DMS79 (cell line): Measurements from ENCODE around the gene LAMA3.

Source experiments
- DNase-seq: peaks from one replicate; lab custom pipeline; 2025; lab: John Stamatoyannopoulos, UW

LAMA3 gene

GRCh38 chr18:23853448-23854195 is 164.4 kb downstream of the LAMA3 start:
- no peak for DNase-seq

DNA sequence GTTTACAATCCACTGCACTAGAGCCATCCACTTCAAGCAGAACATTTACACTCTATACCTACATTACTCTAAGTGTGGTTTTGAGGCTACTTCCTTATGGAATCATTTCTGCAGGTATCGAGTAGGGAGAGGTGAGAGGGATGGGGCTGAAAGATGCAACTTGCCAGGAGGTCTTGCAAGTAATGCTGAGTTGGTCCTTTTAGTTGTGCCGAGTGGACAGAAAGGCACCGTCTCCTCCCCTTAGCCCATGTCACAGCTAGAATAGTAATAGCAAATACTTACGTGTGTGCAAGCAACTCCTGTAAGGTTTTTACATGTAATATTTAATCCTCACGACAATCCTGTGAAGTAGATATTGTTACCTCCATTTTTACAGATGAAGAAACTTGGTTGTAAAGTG is 166.5 kb downstream of the LAMA3 start:
- no peak for DNase-seq

DNA sequence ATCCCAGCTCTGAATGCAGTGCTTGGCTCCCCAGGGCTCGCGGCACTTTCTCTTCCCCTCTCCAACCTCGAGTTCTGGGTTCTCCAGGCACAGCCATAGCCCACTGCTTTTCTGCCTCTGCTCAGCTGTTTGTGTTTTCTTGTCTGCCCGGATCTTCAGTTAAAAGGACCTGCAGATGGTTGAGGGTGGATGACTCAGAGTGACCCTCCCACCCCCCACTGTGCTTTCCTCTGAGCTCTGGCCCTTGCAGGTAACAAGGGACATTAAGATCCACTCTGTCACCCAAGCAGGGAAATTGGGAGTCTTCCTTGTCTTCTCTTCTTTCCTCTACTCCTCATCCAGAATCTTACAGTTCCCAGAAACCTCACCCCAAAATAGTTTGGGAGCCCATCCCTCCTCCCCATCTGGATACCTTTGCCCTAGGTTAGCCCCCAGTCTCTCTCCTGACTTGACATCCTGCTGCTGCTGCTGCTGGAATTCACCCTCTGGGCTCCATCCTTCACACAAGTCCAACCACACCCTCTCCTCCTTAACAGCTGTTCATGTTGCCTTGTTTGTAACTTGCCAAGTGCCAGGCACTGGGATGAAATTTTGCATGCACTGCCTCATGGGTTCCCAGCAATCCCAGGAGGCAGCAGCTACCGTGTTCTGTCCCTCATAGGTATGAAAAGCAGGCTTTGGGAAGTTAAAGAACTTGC is 167.4 kb downstream of the LAMA3 start:
- no peak for DNase-seq

DNA sequence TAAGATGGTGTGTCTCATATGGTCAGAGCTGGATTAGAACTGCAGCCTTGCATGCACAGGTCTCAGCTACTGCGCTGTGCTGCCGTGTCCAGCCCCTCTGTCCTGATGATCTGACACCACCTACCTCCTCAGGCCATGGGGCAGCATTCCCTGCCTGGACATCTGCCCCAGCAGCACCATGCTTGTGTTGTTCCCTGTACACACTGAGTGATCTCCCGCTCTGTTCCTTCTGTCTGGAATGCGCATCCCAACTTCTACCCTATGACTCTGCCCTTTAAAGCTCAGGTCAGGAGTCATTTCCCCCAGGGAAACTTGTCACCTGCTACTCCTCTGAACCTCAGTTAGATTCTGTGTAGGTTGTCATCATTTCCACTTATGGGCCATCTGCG is 167.9 kb downstream of the LAMA3 start:
- no peak for DNase-seq

DNA sequence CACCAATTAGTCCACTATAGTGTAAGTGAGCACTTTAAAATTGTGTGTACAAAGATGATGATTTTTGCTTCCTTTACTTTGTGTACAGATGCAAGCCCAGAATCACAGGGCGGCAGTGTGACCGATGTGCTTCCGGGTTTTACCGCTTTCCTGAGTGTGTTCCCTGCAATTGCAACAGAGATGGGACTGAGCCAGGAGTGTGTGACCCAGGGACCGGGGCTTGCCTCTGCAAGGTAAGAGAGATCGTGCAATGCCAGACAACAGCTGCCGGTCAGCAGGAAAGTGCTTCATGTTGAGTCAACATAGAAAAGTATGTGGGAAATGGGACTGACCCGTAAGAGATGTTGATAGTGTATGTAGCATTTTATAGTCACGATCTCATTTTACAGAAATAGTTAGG is 168.5 kb downstream of the LAMA3 start:
- DNase-seq: no peak

- DNase-seq: no peak
These were observed 170.4 kb downstream of the LAMA3 start for GRCh38 chr18:23859466-23860336.

DNA sequence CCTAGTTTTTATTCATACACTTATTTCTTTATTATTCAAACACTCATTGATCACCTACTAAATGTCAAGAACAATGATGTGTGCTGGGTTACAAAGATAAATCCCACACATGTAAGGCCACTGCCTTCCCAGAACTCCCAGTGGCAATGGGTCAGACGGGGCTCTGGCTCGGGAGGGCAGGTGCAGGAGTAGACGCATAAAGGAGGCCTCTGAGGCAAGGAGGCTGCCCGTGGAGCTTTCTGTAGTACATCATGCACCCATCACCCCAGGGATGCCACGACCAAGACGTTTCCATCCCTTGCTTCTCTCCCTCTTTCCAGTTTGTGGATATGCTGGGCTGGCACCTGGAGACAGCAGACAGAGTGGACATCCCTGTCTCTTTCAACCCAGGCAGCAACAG is 172.1 kb downstream of the LAMA3 start:
- DNase-seq: no peak

DNA sequence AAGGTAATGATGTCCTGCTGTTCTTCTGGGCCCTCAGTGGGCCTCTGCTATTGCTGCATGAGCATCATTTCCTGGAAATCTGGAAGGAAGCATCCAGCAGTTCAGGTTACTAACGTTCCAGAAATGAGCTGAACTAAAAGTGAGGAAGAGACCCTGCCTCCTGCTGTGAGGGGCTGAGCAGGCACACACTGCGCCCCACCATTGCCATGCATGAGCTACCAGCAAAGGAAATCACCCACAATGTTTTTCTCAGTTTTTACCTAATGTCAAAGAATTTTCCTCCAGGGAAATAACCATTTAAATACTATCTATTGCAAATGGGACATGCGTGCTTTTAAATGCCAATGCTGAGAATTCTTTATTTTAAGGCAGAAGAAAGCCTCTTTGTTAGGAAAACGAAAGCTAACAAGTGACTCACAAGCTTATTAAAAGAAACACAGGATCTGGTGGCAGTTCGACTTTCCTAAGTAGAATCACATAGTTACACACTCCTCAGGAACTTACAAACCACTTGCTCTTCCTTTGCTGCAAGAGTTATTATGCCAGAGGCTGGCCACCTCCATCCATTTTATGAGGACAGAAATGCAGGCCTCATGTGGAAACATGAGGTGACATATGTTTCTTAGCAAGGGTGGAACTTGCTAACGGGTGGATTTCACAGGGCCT is 172.7 kb downstream of the LAMA3 start:
- no peak for DNase-seq

DNA sequence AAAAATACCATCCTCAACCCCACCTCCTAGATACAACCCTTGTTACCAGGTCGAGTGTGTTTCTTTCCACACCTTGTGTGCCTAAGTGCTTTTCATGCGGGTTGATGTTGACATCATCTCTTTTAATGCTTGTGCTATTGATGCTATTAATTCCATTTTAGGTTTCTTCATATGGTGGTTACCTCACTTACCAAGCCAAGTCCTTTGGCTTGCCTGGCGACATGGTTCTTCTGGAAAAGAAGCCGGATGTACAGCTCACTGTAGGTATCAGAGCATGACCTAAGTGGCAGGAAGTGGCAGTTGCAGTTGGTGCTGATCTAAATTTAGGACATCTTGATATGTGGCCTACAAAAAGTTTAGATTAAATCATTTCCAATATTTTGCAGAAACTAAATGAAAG is 175.4 kb downstream of the LAMA3 start:
- no peak for DNase-seq

GRCh38 chr18:23867006-23867405 is 177.8 kb downstream of the LAMA3 start:
- DNase-seq: no peak

DNA sequence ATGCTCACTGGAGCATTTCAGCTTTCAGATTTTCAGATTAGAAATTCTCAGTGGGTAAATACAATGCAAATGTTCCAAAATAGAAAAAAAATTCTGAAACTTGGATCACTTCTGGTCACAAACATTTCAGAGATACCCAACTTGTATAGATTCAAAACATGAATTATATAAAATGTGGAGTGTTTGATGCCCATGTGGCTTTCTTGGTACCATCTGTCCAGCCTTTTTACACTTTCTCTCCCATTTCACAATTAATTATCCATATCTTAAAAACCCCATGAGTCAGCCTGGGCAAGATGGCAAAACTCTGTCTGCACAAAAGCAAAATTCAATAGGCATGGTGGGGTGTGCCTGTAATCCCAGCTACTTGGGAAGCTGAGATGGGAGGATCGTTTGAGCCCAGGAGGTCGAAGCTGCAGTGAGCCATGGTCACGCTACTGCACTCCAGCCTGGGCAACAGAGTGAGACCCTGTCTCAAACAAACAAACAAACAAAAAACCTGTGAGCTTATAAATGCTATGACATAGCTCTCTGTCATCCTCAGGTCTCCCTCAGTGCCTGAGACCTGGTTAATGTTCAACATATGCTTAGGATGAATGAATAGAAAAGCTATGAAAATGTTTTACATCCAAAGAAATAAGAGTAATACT is 179.0 kb downstream of the LAMA3 start:
- DNase-seq: no peak

DNA sequence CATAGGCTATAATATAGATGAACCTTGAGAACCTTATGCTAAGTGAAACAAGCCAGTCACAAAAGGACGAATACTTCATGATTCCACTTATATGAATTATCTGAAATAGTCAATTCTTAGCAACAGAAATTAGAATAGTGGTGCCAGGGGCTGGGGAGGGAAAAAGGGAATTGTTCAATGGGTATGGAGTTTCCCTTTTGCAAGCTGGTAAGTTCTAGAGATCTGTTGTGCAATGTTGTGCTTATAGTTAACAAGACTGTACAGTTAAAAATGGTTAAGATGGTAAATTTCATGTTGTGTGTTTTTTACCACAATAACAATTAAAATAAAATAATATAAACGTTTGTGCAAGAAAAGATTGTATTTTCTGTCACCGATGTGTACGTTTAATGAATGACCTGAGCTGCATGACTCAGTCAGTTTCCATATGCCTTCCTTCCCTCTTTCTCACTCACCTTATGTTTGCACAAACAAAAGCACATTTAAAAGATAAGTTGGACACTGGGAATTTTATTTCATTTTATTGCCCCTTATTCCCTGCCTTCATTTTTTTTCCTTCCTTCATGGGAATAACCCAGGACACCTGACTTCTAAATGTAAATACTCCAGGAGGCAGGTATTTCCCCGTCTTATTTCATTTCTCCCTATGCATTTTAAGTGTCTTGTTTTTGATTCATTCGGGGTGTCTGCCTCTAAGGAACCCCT is 181.6 kb downstream of the LAMA3 start:
- DNase-seq: no peak

- no peak for DNase-seq
These were observed 182.2 kb downstream of the LAMA3 start for GRCh38 chr18:23871410-23871809.

GRCh38 chr18:23872701-23873550 is 183.7 kb downstream of the LAMA3 start:
- DNase-seq: no peak

DNA sequence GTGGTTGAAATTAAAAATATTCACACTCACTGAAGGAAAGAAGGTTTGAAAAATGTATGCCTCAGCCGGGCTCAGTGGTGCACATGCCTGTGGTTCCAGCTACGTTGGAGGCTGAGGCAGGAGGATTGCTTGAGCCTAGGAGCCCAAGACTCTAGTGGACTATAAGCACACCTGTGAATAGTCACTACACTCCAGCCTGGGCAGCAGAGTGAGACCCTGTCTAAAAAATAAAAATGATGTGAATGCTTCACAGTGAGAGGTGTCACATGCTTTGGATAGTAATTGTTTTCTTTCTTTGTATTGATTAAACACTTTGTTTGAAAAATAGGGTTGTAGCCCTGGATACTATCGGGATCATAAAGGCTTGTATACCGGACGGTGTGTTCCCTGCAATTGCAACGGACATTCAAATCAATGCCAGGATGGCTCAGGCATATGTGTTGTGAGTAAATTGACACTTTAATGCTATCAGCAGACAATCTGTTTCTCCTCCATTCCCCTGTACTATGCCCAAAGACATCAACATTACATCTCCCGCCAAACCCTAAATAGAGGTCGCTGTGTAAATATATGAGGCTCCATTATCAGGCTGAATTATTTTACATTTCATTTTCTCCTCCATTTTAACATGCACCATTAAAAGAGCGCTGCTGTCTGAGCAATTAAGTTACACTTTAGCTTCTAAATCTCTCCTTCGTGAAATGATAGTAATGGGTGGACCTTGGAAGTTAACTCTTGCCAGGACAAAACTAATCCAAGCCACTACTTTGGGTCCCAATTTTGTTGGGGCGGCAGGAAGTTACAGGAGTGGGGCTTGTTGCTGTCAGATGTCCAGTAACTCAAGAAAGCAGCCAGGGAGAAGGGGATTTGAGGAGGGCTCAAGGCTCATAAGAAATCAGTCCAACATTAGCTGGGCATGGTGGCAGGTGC is 187.0 kb downstream of the LAMA3 start:
- DNase-seq: no peak

DNA sequence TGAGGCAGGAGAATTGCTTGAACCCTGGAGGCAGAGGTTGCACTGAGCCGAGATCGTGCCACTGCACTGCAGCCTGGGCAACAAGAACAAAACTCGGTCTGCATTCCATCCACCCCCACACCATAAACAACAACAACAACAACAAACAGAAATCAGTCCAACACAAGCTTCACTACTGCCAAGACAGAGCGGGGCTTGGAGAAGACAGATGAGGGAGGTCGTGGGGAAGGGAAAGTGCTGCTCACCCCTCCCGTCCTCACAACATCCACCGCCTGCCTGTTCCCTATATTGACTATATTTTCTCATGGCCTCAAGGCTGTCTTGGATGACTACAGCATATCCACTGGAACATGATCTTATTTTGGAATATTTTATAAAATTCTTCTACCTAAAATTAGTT is 187.7 kb downstream of the LAMA3 start:
- no peak for DNase-seq

DNA sequence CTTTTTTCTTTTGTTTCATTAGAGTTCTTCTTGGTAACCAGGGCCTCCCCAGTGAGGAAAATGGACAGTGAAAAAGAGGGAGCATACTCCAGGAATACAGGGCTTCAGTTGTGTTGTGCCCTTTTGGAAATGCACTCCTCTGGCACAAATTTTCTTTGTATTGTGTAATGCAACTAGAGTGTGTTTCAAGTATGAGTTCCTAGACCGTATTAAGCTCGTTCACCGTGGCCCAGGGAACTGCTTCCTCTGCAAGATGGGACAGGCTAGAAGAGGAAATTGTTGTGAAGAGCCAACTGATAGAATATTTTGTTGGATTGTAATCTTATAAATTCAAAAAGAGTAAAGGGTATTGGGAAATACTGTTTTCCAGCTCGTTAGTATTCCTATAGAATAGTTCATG is 188.1 kb downstream of the LAMA3 start:
- no peak for DNase-seq

DNA sequence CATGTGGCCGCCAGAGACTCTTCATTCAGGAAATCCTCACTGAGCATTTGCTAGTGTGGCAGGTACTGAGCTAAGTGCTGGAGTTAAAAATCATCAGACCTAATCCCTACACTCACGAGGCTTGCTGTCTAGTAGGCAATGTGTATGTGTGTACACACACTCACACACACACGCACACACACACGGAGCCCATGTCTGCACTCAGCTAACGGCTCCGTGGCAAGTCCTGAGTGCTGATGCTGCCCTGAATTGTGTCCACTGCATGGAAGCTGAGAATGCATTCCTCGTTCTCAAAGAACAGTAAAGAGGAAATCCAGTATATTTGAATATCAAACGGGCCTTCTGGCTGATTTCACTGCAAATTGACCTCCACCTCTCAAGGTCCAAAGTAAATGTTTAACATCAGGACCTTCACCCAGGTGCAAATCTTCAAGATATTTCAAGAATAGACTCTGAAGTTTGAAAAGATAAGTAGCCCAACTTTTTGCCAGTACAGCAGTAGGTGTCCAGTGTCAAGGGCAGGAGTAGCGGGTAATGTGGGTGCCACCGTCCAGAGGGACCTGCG is 189.2 kb downstream of the LAMA3 start:
- DNase-seq: no peak

DNA sequence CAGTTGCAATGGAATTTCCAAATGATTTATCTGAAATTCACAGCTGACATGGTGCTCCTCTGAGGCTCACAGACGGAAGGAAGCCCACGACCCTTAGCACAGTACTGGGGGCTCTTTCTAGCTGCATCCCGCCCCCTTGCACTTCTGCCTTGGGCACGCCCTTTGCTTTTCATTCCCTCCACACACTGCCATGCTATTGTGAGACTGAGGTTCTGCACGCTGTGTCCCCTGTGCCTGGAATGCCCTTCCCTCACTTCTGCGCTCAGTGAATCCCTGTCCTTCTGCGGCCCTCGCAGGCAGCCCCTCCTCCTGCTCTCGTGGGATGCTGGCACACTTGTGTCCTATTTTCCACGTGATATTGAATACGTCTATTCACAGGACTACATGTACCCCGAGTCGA is 189.9 kb downstream of the LAMA3 start:
- no peak for DNase-seq
